SK-N-SH (cell line): ENCODE measurements around the gene CDK11B.

Experiments used
- POLR2AphosphoS5 ChIP-seq: IDR thresholded peaks from 2 replicates; pipeline ENCODE4 v1.6.1; 2012; ENCODE audit warnings: low read depth, low read length
- TAF1 ChIP-seq: IDR thresholded peaks from 2 replicates; pipeline ENCODE4 v1.6.1; 2012; ENCODE audit warnings: low read depth, mild to moderate bottlenecking, low read length, moderate library complexity, borderline replicate concordance
- TCF12 ChIP-seq: IDR thresholded peaks from 2 replicates; pipeline ENCODE4 v1.4.0; 2012

- TF ChIP-seq TCF12 (no peak), TAF1 (no peak), POLR2AphosphoS5 (no peak)
Observed at GRCh38 chr1:1605034-1605591, 53.7 kb downstream of the CDK11B start.
